Thyroid gland (tissue), 4 donors: ENCODE measurements around the gene SAMHD1. TPM values are rescaled to one million over a fixed set of nuclear protein-coding genes. Genes with fewer than 3 reads are reported as not detected.

ENCODE experiments used
- DNase-seq, 2 donors: peaks; one replicate each; pipeline ENCODE4 v3.0.0-alpha.2; 2019
- H3K27ac ChIP-seq, 3 donors: fragments of 200-600 bp; sonication (generic); 1 replicate in 2 of 3; 2 replicates in 1 of 3; pipeline ENCODE4 v1.5.1; 2016 to 2019; ENCODE audit warnings: mild to moderate bottlenecking in 1 of 3, moderate library complexity in 1 of 3
- H3K27me3 ChIP-seq: fragments of 200-600 bp; sonication (generic); one replicate; pipeline ENCODE4 v1.5.1; 2019
- H3K36me3 ChIP-seq, 2 donors: fragments of 200-600 bp; sonication (generic); one replicate each; pipeline ENCODE4 v1.5.1; 2016 to 2019
- H3K4me1 ChIP-seq, 2 donors: fragments of 200-600 bp; sonication (generic); one replicate each; pipeline ENCODE4 v1.5.1; 2017 to 2019
- H3K4me3 ChIP-seq, 3 donors: fragments of 200-600 bp; sonication (generic); replicated peaks in 1 of 3; 1 replicate in 2 of 3; 2 replicates in 1 of 3; pipeline ENCODE4 v1.5.1; 2016; ENCODE audit warnings: mild to moderate bottlenecking in 1 of 3
- H3K9me3 ChIP-seq: fragments of 200-600 bp; sonication (generic); one replicate; pipeline ENCODE4 v1.5.1; 2017
- CTCF ChIP-seq, 6 experiments: fragments of 200-600 bp in 3 of 6; fragments of 450-650 bp in 3 of 6; sonication (generic) in 3 of 6; IDR thresholded peaks; one replicate each; pipeline ENCODE4 v1.5.1; 2016 to 2019; ENCODE audit warnings: antibody characterized with exemption in 6 of 6, mild to moderate bottlenecking in 2 of 6, inconsistent platforms in 1 of 6, moderate library complexity in 1 of 6
- POLR2A ChIP-seq, 2 donors: fragments of 450-650 bp; IDR thresholded peaks; one replicate each; pipeline ENCODE4 v1.6.1; 2017; ENCODE audit warnings: antibody characterized with exemption in 2 of 2, mild to moderate bottlenecking in 2 of 2, moderate library complexity in 1 of 2
- WGBS, 2 donors: methylation state at CpG; one replicate each; pipeline ENCODE4 v1.1.5; 2017; 5-methylcytosine and 5-hydroxymethylcytosine counted together
- intact Hi-C: fragments of 100-400 bp; cut with DNase I; formaldehyde crosslinking; loops from one replicate; pipeline ENCODE4 v1.15.1; 2023
- total RNA-seq, 4 donors: library from RNA; depleted of rRNA; stranded (reverse); fragments of >200 nt; gene quantifications; one replicate each; pipeline ENCODE4 v1.2.3, GENCODE V29; 2016

The SAMHD1 gene
- total RNA-seq, 4 donors from 2014 or later, result 60.6 to 227 (median 112) TPM

DNA sequence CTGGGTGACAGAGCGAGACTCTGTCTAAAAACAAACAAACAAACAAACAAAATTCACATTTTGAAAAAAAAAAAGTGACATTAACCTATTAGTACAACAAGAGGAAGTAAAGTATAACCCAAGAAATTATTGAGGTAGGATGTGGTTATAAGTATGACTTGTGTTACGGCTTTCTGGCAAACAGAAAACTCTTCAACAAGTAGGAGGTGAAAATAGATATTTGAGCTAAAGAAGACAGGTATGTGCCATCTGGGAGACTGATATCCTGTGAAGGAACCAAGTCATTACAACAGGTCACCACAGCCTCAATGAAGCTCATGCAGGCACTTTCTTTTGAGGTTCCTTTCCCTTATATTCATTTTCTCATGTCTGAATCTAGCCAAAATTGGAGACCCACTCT is 46.8 kb downstream of the SAMHD1 start:
- H3K27ac ChIP-seq, result no peak overlapping the region
- no peak overlapping the region for H3K4me3 ChIP-seq
- 94 to 98% methylated on average over 2 of the region's 2 CpGs for WGBS, 2 donors
- DNase-seq, result no peak
- intact Hi-C loops, result no loop called here
- peaks cover 13 to 25% of the 10 kb centered on the region in 2 donors for H3K36me3 ChIP-seq
- no peaks in the 10 kb centered on the region for H3K27me3 ChIP-seq
- no peaks in the 10 kb centered on the region for H3K9me3 ChIP-seq
- no peaks in the 10 kb centered on the region for H3K4me1 ChIP-seq
- TF ChIP-seq CTCF (IDR thresholded peaks at IDR 0.05) (no peak), POLR2A (IDR thresholded peaks at IDR 0.05) (no peak)

- intact Hi-C loops, result no loop called here
- no peaks in the 10 kb centered on the region for H3K4me1 ChIP-seq
- no peak overlapping the region for H3K4me3 ChIP-seq
- H3K27me3 ChIP-seq, result no peaks in the 10 kb centered on the region
- no peak overlapping the region for H3K27ac ChIP-seq
- H3K9me3 ChIP-seq, result no peaks in the 10 kb centered on the region
- H3K36me3 ChIP-seq, result peaks cover 33 to 47% of the 10 kb centered on the region in 2 donors
- no peak for DNase-seq
- WGBS, 2 donors, result 77 to 86% methylated on average over 2 of the region's 2 CpGs
- no peak for TF ChIP-seq CTCF (IDR thresholded peaks at IDR 0.05)
- no peak for TF ChIP-seq POLR2A (IDR thresholded peaks at IDR 0.05)
Measured at GRCh38 chr20:36895036-36895435, 56.5 kb downstream of the SAMHD1 start.

DNA sequence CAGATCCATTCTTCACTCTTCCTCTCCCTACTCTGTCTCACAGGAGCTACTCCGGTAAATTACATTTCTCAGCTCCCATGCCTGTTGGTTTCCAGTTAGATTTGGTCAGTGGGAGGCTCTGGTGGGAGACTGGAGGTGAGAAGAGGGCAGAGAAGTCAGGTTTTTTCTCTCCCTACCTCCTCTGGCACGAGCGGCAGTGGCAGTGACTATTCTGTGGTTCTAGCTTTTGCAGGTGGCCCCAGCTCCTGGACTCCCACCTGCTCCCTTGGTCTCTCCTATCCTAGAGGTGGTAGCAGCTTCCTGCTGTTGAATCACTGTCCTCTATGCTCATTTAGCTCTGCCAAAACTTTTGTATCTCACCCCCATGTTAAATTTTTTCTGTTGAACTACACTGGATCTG is 57.7 kb downstream of the SAMHD1 start:
- 94 to 97% methylated on average over 3 of the region's 3 CpGs for WGBS, 2 donors
- Histone ChIP-seq H3K9me3 (no peaks in the 10 kb centered on the region), H3K4me3 (no peak overlapping the region), H3K27ac (no peak overlapping the region), H3K4me1 (no peaks in the 10 kb centered on the region), H3K36me3 (peaks cover 26 to 47% of the 10 kb centered on the region in 2 donors), H3K27me3 (no peaks in the 10 kb centered on the region)
- TF ChIP-seq CTCF (IDR thresholded peaks at IDR 0.05) (no peak), POLR2A (IDR thresholded peaks at IDR 0.05) (no peak)
- DNase-seq, result no peak
- intact Hi-C loops, result no loop called here

DNA sequence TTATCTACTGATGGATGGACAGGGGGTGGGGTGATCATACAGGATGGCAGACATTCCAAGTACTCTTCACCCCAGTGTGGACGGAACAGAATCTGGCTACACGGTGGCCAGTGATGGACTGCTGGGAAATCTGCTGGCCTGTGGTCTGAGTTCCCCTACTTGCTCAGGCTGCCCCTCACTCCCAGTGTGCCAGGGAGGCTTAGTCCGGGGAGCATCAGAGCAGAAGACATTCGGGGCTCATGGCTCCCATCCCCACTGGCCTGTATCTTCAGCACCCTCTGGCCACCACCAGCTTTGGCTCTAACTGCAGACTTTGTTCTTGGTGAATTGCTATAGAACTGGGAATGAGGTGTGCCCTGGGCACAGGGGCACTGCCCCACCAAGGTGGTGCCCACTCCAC is 60.3 kb downstream of the SAMHD1 start:
- intact Hi-C loops, result no loop called here

GRCh38 chr20:36890586-36890985 is 60.9 kb downstream of the SAMHD1 start:
- WGBS, 2 donors, result 93 to 94% methylated on average over 9 of the region's 9 CpGs
- Histone ChIP-seq H3K9me3 (no peaks in the 10 kb centered on the region), H3K27ac (no peak overlapping the region), H3K4me3 (no peak overlapping the region), H3K27me3 (no peaks in the 10 kb centered on the region), H3K36me3 (peaks cover 26 to 34% of the 10 kb centered on the region in 2 donors), H3K4me1 (peaks cover 10 to 15% of the 10 kb centered on the region in 2 donors)
- no peak for DNase-seq
- TF ChIP-seq CTCF (IDR thresholded peaks at IDR 0.05) (no peak), POLR2A (IDR thresholded peaks at IDR 0.05) (no peak)
- intact Hi-C loops, result no loop called here

More for the DNA sequence above, 60.3 kb downstream of the SAMHD1 start:
- no peak for TF ChIP-seq POLR2A (IDR thresholded peaks at IDR 0.05)
- Histone ChIP-seq H3K27me3 (no peaks in the 10 kb centered on the region), H3K4me3 (no peak overlapping the region), H3K9me3 (no peaks in the 10 kb centered on the region), H3K36me3 (peaks cover 26 to 34% of the 10 kb centered on the region in 2 donors), H3K4me1 (peaks cover 10 to 15% of the 10 kb centered on the region in 2 donors), H3K27ac (no peak overlapping the region)
- WGBS, 2 donors, result 84 to 91% methylated on average over 4 of the region's 4 CpGs
- DNase-seq, result no peak
